T-helper 2 cell (primary cell): ENCODE results near the gene RFC1.
"Not testable (repeated sequence)": the region's sequence is repeated elsewhere in the genome, so short reads cannot be mapped to it uniquely, and the experiment has no call there.

Experiments used
- DNase-seq, 5 experiments: peaks; one replicate each; pipeline versions ENCODE4 v3.0.0 to v3.0.0-alpha.2; 2012 to 2022
- total RNA-seq, 2 donors: gene quantifications; one replicate each; lab custom pipeline; 2026; lab: John Stamatoyannopoulos, UW

The RFC1 gene, protein sequence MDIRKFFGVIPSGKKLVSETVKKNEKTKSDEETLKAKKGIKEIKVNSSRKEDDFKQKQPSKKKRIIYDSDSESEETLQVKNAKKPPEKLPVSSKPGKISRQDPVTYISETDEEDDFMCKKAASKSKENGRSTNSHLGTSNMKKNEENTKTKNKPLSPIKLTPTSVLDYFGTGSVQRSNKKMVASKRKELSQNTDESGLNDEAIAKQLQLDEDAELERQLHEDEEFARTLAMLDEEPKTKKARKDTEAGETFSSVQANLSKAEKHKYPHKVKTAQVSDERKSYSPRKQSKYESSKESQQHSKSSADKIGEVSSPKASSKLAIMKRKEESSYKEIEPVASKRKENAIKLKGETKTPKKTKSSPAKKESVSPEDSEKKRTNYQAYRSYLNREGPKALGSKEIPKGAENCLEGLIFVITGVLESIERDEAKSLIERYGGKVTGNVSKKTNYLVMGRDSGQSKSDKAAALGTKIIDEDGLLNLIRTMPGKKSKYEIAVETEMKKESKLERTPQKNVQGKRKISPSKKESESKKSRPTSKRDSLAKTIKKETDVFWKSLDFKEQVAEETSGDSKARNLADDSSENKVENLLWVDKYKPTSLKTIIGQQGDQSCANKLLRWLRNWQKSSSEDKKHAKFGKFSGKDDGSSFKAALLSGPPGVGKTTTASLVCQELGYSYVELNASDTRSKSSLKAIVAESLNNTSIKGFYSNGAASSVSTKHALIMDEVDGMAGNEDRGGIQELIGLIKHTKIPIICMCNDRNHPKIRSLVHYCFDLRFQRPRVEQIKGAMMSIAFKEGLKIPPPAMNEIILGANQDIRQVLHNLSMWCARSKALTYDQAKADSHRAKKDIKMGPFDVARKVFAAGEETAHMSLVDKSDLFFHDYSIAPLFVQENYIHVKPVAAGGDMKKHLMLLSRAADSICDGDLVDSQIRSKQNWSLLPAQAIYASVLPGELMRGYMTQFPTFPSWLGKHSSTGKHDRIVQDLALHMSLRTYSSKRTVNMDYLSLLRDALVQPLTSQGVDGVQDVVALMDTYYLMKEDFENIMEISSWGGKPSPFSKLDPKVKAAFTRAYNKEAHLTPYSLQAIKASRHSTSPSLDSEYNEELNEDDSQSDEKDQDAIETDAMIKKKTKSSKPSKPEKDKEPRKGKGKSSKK
- 145 to 211 reads per million in 2 donors for total RNA-seq

GRCh38 chr4:39365830-39366771 is at the start of gene RFC1:
Gene RFC1, minus strand, starts transcription at chr4:39366362. Its CDS starts 121 bp downstream, at chr4:39366241.
- peak; percentile 83 to 95 (median 91) for DNase-seq

DNA sequence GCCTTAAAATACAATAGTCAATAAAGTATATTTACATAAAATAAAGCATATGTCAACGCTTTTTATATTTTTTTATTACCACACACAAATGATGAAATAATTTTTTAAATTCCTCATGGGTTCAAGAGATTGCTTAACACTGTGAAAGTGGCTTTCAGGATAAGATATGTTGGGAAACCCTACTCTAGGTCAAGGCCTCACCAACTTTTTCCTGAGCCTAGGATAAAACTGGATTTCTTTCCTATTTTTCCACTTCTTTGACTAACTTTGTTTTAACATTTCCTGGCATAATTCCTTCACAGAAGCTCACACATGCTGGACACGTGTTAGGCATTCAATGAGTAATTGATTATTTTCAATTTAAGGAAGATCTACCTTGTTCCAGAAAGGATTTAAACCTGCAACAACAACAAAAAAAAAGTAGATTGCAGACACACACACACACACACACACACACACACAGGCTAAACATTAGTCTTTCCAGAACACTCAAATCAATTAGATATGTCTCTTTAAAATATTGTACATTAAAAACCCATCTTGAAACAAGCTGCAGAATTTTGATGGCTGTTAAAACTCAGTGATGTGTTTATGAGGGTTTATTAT is 49.6 kb upstream of the RFC1 start:
- DNase-seq: no peak

DNA sequence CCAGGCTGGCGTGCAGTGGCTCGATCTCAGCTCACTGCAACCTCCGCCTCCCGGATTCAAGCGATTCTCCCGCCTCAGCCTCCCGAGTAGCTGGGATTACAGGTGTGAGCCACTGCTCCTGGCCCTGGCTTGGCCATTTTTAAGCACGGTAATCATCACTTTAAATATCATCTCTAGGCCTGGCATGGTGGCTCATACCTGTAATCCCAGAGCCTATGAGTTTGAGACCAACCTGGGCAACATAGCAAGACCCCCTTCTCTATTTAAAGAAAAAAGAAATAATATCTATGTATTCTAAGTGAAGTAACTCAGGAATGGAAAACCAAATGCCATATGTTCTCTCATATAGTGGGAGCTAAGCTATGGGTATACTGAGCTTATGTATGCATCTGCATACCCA is 45.4 kb upstream of the RFC1 start:
- not testable (repeated sequence) for DNase-seq

DNA sequence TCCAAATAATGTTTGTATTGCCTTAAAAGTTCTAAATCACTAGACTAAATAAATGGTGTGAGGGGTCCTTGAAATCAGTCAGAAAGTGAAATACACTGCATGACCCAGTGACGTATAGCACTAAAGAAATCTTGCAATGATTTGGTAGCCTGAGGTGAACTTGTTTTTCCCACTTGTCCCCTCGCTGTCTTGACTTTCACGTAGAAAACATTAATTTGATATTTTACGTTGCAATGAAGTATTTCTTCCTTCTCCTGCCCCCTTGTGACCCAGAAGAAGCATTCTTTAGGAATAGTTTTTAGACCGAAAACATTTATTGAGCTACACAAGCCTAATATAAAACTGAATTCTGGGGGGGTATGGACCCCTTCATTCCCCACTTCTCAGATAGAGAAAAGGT is 44.3 kb upstream of the RFC1 start:
- DNase-seq: peak in 1 of 5 experiments; percentile 7

GRCh38 chr4:39407584-39407885 is 41.4 kb upstream of the RFC1 start:
- no peak for DNase-seq

GRCh38 chr4:39406763-39407583 is 40.8 kb upstream of the RFC1 start, which contains the start of gene KLB:
Gene KLB, plus strand, starts transcription at chr4:39406930. Its CDS starts 20 bp downstream, at chr4:39406950.
- no peak for DNase-seq

GRCh38 chr4:39401640-39402039 is 35.5 kb upstream of the RFC1 start:
- not testable (repeated sequence) for DNase-seq

GRCh38 chr4:39394706-39395105 is 28.5 kb upstream of the RFC1 start:
- DNase-seq: peak in 1 of 5 experiments; percentile 14

DNA sequence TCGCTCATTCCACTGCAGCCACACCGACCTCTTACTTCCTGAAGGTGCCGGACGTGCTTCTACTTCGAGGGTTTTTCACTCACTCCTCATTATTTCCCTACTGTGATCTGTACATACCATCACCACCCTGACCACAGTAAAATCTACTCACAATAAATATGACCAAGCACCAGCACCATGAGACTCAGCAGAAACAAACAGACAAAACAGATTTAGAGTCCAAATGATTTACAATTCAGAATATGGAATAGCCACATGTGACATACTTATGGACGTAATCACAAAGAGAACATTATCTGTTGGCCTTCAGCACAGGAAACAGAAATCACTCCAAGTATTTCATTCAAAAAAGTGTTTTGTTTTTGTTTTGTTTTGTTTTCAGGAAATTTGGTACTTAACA is 24.4 kb upstream of the RFC1 start:
- no peak for DNase-seq

- DNase-seq: no peak
These were observed 18.4 kb upstream of the RFC1 start for GRCh38 chr4:39384563-39384962.

- DNase-seq: no peak
These were observed 17.5 kb upstream of the RFC1 start for GRCh38 chr4:39383690-39384089.

GRCh38 chr4:39375478-39375877 is 9.3 kb upstream of the RFC1 start:
- no peak for DNase-seq

DNA sequence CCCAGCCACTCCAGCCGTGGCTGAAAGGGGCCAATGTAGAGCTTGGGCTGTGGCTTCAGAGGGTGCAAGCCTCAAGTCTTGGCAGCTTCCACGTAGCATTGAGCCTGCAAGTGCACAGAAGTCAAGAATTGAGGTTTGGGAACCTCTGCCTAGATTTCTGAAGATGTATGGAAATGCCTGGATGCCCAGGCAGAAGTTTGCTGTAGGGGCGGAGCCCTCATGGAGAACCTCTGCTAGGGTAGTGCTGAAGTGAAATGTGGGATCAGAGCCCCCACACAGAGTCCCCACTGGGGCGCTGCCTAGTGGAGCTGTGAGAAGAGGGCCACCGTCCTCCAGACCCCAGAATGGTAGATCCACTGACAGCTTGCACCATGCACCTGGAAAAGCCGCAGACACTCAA is 5.0 kb upstream of the RFC1 start:
- not testable (repeated sequence) for DNase-seq

DNA sequence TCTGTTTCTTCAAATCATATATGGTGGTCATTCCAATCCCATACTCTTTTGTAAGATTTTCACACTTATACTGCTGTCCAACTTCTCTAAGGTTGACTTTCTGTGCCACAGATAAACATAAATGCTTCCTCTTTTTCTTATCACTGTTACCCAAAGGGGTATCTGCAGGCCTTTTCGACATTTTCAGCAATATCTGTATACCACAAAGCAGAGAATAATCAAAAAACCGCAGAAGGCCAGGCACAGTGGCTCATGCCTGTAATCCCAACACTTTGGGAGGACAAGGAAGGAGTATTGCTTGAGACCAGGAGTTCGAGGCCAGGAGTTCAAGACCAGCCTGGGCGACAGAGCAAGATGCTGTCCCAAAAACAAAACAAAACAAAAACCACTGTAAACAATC is 3.1 kb upstream of the RFC1 start:
- no peak for DNase-seq

GRCh38 chr4:39367166-39367565 is 1.0 kb upstream of the RFC1 start:
- no peak for DNase-seq

DNA sequence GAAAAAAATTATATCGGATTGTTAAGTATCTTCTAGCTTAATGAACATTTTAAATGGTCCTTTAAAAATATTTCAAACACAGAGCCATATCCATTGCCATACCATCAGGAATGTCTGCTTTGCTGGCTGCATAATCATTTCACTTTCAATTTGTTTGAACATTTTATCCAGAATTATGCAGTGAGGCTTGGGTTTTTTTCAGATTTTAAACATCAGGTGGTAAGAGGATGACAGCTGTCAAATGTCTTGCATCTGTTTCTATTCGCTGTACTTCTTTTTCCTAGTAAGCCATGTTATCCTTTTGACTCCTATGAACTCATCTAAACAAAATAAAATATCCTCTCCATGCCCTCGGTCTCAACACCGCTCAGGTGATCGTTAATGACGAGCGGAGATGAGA is 802 bp downstream of the RFC1 start:
- no peak for DNase-seq

DNA sequence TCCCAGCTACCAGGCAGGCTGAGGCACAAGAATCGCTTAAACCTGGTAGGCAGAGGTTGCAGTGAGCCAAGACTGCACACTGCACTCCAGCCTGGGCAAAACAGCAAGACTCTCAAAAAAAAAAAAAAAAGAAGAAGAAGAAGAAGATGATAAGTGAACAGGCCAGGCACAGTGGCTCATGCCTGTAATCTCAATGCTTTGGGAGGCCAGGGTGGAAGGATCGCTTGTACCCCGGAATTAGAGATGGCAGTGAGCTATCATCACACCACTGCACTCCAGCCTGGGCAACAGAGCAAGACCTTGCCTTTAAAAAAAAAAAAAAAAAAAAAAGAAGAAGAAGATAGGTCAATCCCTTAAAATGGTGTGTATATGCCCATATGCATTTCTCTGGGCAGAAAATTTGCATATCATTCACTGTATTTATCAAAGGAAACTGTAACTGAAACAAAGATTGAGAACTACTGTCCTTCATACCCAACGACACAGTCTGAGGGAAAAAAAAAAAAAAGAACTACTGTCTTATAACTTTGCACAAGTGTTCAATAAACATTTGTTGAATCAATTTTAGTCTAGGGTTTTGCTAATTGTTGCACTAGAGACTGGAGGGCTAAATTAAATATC is 2.3 kb downstream of the RFC1 start:
- DNase-seq: no peak

GRCh38 chr4:39362827-39363226 is 3.3 kb downstream of the RFC1 start:
- no peak for DNase-seq

- DNase-seq: not testable (repeated sequence)
These were observed 5.6 kb downstream of the RFC1 start for GRCh38 chr4:39360611-39361010.

- no peak for DNase-seq
These were observed 9.2 kb downstream of the RFC1 start for GRCh38 chr4:39357002-39357401.
